Keratinocyte (primary cell): ENCODE measurements around the gene EEA1. TPM values are rescaled to one million over a fixed set of nuclear protein-coding genes. Genes with fewer than 3 reads are reported as not detected.

Experiments used
- DNase-seq: peaks from one replicate; pipeline ENCODE4 v3.0.0-alpha.2; 2011; ENCODE audit warnings: low read depth, missing footprints, low spot score
- FAIRE-seq: peaks from 2 replicates; lab custom pipeline; 2011; peaks lifted over from hg19 to GRCh38; lab: Jason Lieb, UNC
- H2AFZ ChIP-seq: 2 replicates; pipeline ENCODE4 v1.6.0; 2012; ENCODE audit warnings: low read length, control low read depth, inconsistent platforms; ENCODE audit not compliant: control insufficient read depth
- H3K27ac ChIP-seq: 2 replicates; pipeline ENCODE4 v1.5.1; 2011; ENCODE audit warnings: low read length; ENCODE audit not compliant: control insufficient read depth, insufficient read depth
- H3K27me3 ChIP-seq: 3 replicates; pipeline ENCODE4 v1.6.0; 2011; ENCODE audit warnings: low read length; ENCODE audit not compliant: control insufficient read depth, insufficient read depth; ENCODE audit errors: extremely low read depth
- H3K36me3 ChIP-seq, 2 experiments: 2 replicates in 1 of 2; 3 replicates in 1 of 2; pipeline ENCODE4 v1.5.1; 2011; ENCODE audit warnings: low read length in 2 of 2, mild to moderate bottlenecking in 1 of 2; ENCODE audit not compliant: control insufficient read depth in 2 of 2, insufficient read depth in 2 of 2; ENCODE audit errors: extremely low read depth in 1 of 2
- H3K4me1 ChIP-seq: 3 replicates; pipeline ENCODE4 v1.5.1; 2011; ENCODE audit warnings: low read length; ENCODE audit not compliant: control insufficient read depth, insufficient read depth; ENCODE audit errors: extremely low read depth
- H3K4me2 ChIP-seq: 3 replicates; pipeline ENCODE4 v1.6.0; 2011; ENCODE audit warnings: low read depth, low read length; ENCODE audit not compliant: control insufficient read depth, insufficient read depth; ENCODE audit errors: extremely low read depth
- H3K4me3 ChIP-seq, 3 experiments: fragments of 200-600 bp in 1 of 3; sonication (generic) in 1 of 3; 2 replicates in 2 of 3; 3 replicates in 1 of 3; pipeline ENCODE4 v1.5.1; 2011 to 2016; ENCODE audit warnings: low read length in 3 of 3, mild to moderate bottlenecking in 3 of 3, control low read depth in 2 of 3, inconsistent platforms in 1 of 3, low read depth in 1 of 3, mixed read lengths in 1 of 3, mixed run types in 1 of 3, moderate library complexity in 1 of 3; ENCODE audit not compliant: control insufficient read depth in 2 of 3, insufficient read depth in 2 of 3; ENCODE audit errors: extremely low read depth in 1 of 3
- H3K79me2 ChIP-seq: 2 replicates; pipeline ENCODE4 v1.6.0; 2012; ENCODE audit warnings: low read length; ENCODE audit not compliant: control insufficient read depth, insufficient read depth
- H3K9ac ChIP-seq: 3 replicates; pipeline ENCODE4 v1.6.0; 2011; ENCODE audit warnings: low read length; ENCODE audit not compliant: control insufficient read depth, insufficient read depth; ENCODE audit errors: extremely low read depth
- H3K9me1 ChIP-seq: 3 replicates; pipeline ENCODE4 v1.6.0; 2011; ENCODE audit warnings: low read length; ENCODE audit not compliant: control insufficient read depth, insufficient read depth; ENCODE audit errors: extremely low read depth
- H3K9me3 ChIP-seq: 2 replicates; pipeline ENCODE4 v1.5.1; 2012; ENCODE audit warnings: low read depth, low read length; ENCODE audit not compliant: control insufficient read depth
- H4K20me1 ChIP-seq: 3 replicates; pipeline ENCODE4 v1.6.0; 2011; ENCODE audit warnings: low read length; ENCODE audit not compliant: control insufficient read depth, insufficient read depth; ENCODE audit errors: extremely low read depth
- CTCF ChIP-seq, 3 experiments: IDR thresholded peaks in 1 of 3; conservative IDR thresholded peaks in 1 of 3; optimal IDR thresholded peaks in 1 of 3; 2 replicates in 2 of 3; 3 replicates in 1 of 3; pipeline versions ENCODE3 to v1.5.1; 2011; ENCODE audit warnings: low read length in 3 of 3, mild to moderate bottlenecking in 3 of 3, moderate library complexity in 2 of 3, control low read depth in 1 of 3, inconsistent platforms in 1 of 3; ENCODE audit not compliant: insufficient read depth in 2 of 3; ENCODE audit errors: extremely low read depth in 1 of 3
- EZH2 ChIP-seq: IDR thresholded peaks from one replicate; pipeline ENCODE4 v1.6.1; 2012; ENCODE audit warnings: inconsistent platforms, mild to moderate bottlenecking, low read length, moderate library complexity
- dilution Hi-C: fragments of 300-500 bp; cut with MboI; formaldehyde crosslinking; loops from one replicate; pipeline ENCODE4 v1.7.0; 2020; ENCODE audit warnings: low sequenced_read_pairs; ENCODE audit not compliant: extremely low pct_ligation_motif_present
- polyA plus RNA-seq, 5 experiments: library from polyadenylated mRNA; depleted of rRNA in 3 of 5; stranded (reverse) in 3 of 5; stranded (forward) in 1 of 5; unstranded in 1 of 5; fragments of >200 nt; gene quantifications; 1 replicate in 1 of 5; 2 replicates in 3 of 5; 3 replicates in 1 of 5; pipeline versions ENCODE4 v1.2.1 to v1.2.3, GENCODE V29; 2011 to 2012; ENCODE audit warnings: missing spikeins in 2 of 5, low read depth in 1 of 5, low replicate concordance in 1 of 5

Gene EEA1
- polyA plus RNA-seq, 1 donor (not counting 4 experiments of a cell fraction or from before 2014, with no cell fraction given), result 14.3 TPM

- TF ChIP-seq EZH2 (no peak), CTCF (optimal IDR thresholded peaks at IDR 0.05 in 1 of 3, IDR thresholded peaks at IDR 0.05 in 1 of 3, conservative IDR thresholded peaks at IDR 0.05 in 1 of 3; ENCODE audit: extremely low read depth in 1 of 3, insufficient read depth in 2 of 3, low read length in 3 of 3) (peak in 2 of 3 experiments; percentile 10 to 13)
- Histone ChIP-seq H3K9ac (no peak overlapping the region), H4K20me1 (no peaks in the 10 kb centered on the region), H3K36me3 (no peaks in the 10 kb centered on the region), H3K4me2 (no peak overlapping the region), H3K9me1 (no peaks in the 10 kb centered on the region), H3K4me1 (peaks cover 3% of the 10 kb centered on the region), H3K27me3 (peaks cover 2% of the 10 kb centered on the region), H3K9me3 (no peaks in the 10 kb centered on the region), H3K27ac (no peak overlapping the region), H3K79me2 (no peaks in the 10 kb centered on the region), H2AFZ (no peak overlapping the region), H3K4me3 (no peak overlapping the region)
- FAIRE-seq (no peak), DNase-seq (no peak)
- dilution Hi-C loops, result no loop called here
Observed at GRCh38 chr12:92735131-92735721, 193.9 kb downstream of the EEA1 start.

- H4K20me1 ChIP-seq, result no peaks in the 10 kb centered on the region
- H3K4me3 ChIP-seq, result no peak overlapping the region
- TF ChIP-seq EZH2 (no peak), CTCF (optimal IDR thresholded peaks at IDR 0.05 in 1 of 3, IDR thresholded peaks at IDR 0.05 in 1 of 3, conservative IDR thresholded peaks at IDR 0.05 in 1 of 3; ENCODE audit: extremely low read depth in 1 of 3, insufficient read depth in 2 of 3, low read length in 3 of 3) (no peak)
- no peaks in the 10 kb centered on the region for H3K9me1 ChIP-seq
- DNase-seq (no peak), FAIRE-seq (no peak)
- H3K9ac ChIP-seq, result no peak overlapping the region
- H3K27ac ChIP-seq, result no peak overlapping the region
- no peaks in the 10 kb centered on the region for H3K79me2 ChIP-seq
- H2AFZ ChIP-seq, result no peak overlapping the region
- H3K4me1 ChIP-seq, result peaks cover 3% of the 10 kb centered on the region
- peaks cover 5% of the 10 kb centered on the region for H3K27me3 ChIP-seq
- H3K4me2 ChIP-seq, result no peak overlapping the region
- H3K9me3 ChIP-seq, result no peaks in the 10 kb centered on the region
- dilution Hi-C loops, result no loop called here
- no peaks in the 10 kb centered on the region for H3K36me3 ChIP-seq
Observed at GRCh38 chr12:92733661-92734060, 195.4 kb downstream of the EEA1 start.
